Kidney epithelial cell (primary cell): ENCODE measurements around the gene SPOCK1. TPM values are rescaled to one million over a fixed set of nuclear protein-coding genes. Genes with fewer than 3 reads are reported as not detected.
A peak's percentile ranks its signal among the peaks of the same experiment; 100 is the strongest.
"Not testable (repeated sequence)": the region's sequence is repeated elsewhere in the genome, so short reads cannot be mapped to it uniquely, and the experiment has no call there.

Experiments
- DNase-seq: peaks from one replicate; pipeline ENCODE4 v3.0.0-alpha.2; 2010; ENCODE audit warnings: low read depth
- H3K27me3 ChIP-seq: 2 replicates; pipeline ENCODE4 v1.6.0; 2011; ENCODE audit warnings: low read length; ENCODE audit not compliant: control insufficient read depth, insufficient read depth
- H3K36me3 ChIP-seq: 2 replicates; pipeline ENCODE4 v1.5.1; 2011; ENCODE audit warnings: low read length; ENCODE audit not compliant: control insufficient read depth, insufficient read depth
- H3K4me3 ChIP-seq: 2 replicates; pipeline ENCODE4 v1.5.1; 2011; ENCODE audit warnings: low read depth, mild to moderate bottlenecking, control low read depth, low read length
- total RNA-seq: library from RNA; depleted of rRNA; stranded (reverse); fragments of >200 nt; gene quantifications from 2 replicates; pipeline ENCODE4 v1.2.3, GENCODE V29; 2015
- TF ChIP-seq, protein P1 (sequence below): IDR thresholded peaks from 2 replicates; pipeline ENCODE4 v1.5.1; 2011; ENCODE audit warnings: mild to moderate bottlenecking, moderate library complexity, low read length, control low read depth, inconsistent platforms; ENCODE audit not compliant: insufficient read depth, poor library complexity, severe bottlenecking

SPOCK1 gene
- total RNA-seq, 1 donor from 2014 or later, result 13.1 TPM

DNA sequence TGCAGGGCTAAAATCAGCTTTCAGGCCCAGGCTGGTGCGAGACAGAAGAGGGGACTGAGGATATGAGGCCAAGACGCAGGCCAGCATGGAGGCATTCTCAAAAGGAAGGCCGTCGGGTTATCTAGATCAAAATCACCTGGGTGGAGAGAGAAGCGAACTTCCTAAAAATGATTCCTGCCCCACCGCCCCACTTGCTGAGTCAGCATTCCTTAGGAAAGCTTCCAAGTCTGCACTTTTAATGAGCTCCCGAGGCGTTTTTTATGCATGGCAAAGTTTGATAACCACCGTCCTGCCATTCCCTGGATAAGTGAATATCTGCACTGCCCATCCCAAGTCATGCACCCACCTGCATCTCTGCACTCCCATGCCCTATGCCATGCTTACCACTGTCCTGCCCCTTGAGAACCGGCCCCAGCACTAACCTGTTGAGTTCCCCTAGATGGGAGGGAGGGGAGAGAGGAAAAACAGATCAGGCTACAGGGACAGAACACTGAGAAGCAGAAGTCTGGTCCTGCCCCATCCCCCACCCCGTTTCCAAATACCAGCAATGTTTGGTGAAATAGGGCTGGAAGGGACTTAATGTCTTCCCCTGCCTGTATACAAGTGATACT, 1.6 kb upstream of the SPOCK1 start:
- no peaks in the 10 kb centered on the region for H3K27me3 ChIP-seq
- no peaks in the 10 kb centered on the region for H3K36me3 ChIP-seq
- no peak overlapping the region for H3K4me3 ChIP-seq
- TF ChIP-seq, protein P1, sequence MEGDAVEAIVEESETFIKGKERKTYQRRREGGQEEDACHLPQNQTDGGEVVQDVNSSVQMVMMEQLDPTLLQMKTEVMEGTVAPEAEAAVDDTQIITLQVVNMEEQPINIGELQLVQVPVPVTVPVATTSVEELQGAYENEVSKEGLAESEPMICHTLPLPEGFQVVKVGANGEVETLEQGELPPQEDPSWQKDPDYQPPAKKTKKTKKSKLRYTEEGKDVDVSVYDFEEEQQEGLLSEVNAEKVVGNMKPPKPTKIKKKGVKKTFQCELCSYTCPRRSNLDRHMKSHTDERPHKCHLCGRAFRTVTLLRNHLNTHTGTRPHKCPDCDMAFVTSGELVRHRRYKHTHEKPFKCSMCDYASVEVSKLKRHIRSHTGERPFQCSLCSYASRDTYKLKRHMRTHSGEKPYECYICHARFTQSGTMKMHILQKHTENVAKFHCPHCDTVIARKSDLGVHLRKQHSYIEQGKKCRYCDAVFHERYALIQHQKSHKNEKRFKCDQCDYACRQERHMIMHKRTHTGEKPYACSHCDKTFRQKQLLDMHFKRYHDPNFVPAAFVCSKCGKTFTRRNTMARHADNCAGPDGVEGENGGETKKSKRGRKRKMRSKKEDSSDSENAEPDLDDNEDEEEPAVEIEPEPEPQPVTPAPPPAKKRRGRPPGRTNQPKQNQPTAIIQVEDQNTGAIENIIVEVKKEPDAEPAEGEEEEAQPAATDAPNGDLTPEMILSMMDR, result no peak
- no peak for DNase-seq

DNA sequence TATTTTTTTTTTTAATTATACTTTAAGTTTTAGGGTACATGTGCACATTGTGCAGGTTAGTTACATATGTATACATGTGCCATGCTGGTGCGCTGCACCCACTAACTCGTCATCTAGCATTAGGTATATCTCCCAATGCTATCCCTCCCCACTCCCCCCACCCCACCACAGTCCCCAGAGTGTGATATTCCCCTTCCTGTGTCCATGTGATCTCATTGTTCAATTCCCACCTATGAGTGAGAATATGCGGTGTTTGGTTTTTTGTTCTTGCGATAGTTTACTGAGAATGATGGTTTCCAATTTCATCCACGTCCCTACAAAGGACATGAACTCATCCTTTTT, 351 bp upstream of the SPOCK1 start:
- DNase-seq, H3K36me3 ChIP-seq, H3K4me3 ChIP-seq, H3K27me3 ChIP-seq: not testable (repeated sequence)

DNA sequence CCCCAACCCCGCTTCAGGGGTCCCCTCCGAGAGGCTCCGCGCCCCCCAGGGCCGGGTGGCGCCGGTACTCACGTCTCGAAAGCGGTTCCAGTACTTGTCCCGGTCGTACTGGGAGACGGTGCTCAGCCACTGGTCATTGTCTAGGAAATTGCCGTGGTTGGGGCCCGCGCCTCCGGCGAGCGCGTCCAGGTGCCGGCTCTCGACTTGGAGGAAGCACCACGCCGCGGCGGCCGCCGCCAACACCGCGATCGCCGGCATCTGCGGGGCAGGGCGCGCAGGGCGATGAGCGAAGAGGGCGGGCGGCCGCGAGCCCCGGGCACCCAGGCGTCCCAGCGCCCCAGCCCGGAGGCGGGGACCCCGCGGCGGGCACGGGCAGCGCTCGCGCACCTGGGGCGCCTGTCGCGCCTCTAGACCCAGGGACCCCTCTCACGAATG, 808 bp downstream of the SPOCK1 start:
- H3K36me3 ChIP-seq, result no peaks in the 10 kb centered on the region
- H3K27me3 ChIP-seq, result no peaks in the 10 kb centered on the region
- peak overlapping the region; percentile 55 for H3K4me3 ChIP-seq
- no peak for DNase-seq
- TF ChIP-seq, protein P1, result no peak

DNA sequence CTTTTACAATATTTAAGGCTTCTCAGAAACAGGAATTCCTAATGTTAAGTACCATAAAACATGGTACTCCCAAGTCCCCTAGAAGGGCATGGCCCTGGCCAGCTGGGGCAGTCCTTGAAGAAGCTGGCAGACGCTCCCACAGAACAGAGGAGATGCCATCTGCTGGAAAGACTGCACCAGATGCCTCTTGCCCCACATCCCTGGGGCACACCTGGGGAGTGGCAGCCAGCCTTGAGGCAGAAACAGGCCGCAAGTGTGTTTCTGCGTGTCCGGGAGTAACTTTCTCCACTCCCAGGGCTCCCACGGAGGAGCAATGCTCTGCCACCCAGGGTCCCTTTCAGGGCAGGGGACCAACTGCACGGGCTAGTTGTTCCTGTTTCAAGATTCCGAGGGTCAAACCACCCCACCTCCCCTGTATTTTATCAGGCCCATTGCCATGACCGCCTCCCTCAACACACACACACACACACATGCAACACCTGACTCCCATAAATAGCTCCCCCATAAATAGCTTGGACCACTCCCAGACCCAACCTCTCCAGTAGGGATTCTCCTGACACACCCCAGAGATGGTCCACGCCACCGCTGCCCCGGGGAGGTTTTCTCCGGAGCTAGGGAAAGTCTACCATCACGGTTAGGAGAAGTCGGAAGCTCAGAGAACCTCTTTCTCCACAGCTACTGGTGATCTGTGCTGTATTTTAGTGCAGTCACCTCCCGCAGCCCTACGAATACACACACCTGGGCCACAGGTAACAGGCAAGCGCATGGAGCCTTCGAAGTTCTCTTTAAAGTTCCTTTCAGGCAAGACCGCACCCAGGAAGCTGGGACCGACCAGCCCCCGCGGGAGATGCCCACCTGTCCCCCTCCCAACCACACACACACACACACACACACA, 1.5 kb downstream of the SPOCK1 start:
- peak overlapping the region; percentile 55 for H3K4me3 ChIP-seq
- no peaks in the 10 kb centered on the region for H3K27me3 ChIP-seq
- no peaks in the 10 kb centered on the region for H3K36me3 ChIP-seq
- TF ChIP-seq, protein P1, result peak; percentile 24
- DNase-seq, result no peak

DNA sequence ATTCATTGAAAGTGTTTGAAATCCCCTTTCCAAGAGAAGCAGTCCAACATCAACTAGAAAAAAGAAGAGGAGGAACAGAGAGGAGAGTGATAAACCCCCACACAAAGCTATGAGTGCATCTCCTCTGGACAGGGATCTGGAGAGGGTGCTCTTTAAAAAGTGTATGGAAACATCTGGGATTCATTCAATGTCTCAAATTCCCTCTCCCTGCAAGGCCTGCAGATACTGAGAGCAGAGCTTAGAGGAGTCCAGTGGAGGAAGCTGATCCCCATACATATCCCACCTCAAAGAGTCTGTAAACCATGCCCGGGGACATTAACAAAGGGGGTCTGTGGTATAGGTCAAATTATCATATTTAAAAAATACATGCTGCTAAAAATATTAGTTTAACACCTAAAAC, 2.2 kb downstream of the SPOCK1 start:
- TF ChIP-seq, protein P1, result no peak
- Histone ChIP-seq H3K27me3 (no peaks in the 10 kb centered on the region), H3K4me3 (no peak overlapping the region), H3K36me3 (no peaks in the 10 kb centered on the region)
- no peak for DNase-seq

DNA sequence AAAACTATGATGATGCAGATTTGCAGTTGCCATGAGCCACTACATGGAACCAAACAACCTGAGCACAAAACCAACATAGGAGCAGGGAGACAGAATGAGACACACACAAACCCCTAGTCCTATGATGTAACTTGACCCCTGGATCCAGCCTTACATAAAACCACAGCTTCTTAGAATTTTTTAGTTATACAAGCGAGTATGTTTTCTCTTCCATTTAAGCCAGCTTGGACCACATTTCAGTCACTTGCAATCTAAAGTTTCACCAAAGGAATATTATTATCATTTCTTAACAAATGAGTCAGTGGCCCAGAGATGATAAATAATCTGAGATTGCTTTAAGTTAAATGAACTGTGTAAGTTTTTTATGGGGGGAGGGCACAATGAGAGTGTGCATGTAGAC, 6.8 kb downstream of the SPOCK1 start:
- Histone ChIP-seq H3K27me3 (no peaks in the 10 kb centered on the region), H3K36me3 (no peaks in the 10 kb centered on the region), H3K4me3 (no peak overlapping the region)
- TF ChIP-seq, protein P1, result no peak
- no peak for DNase-seq
